ENCODE results near the gene HEXB.

- TF ChIP-seq, protein P1, sequence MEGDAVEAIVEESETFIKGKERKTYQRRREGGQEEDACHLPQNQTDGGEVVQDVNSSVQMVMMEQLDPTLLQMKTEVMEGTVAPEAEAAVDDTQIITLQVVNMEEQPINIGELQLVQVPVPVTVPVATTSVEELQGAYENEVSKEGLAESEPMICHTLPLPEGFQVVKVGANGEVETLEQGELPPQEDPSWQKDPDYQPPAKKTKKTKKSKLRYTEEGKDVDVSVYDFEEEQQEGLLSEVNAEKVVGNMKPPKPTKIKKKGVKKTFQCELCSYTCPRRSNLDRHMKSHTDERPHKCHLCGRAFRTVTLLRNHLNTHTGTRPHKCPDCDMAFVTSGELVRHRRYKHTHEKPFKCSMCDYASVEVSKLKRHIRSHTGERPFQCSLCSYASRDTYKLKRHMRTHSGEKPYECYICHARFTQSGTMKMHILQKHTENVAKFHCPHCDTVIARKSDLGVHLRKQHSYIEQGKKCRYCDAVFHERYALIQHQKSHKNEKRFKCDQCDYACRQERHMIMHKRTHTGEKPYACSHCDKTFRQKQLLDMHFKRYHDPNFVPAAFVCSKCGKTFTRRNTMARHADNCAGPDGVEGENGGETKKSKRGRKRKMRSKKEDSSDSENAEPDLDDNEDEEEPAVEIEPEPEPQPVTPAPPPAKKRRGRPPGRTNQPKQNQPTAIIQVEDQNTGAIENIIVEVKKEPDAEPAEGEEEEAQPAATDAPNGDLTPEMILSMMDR (IDR thresholded peaks at IDR 0.05): no peak
- no peak for TF ChIP-seq POLR2AphosphoS5 (IDR thresholded peaks at IDR 0.05)
- TF ChIP-seq POLR2A (IDR thresholded peaks at IDR 0.05): no peak
These were observed 40.3 kb downstream of the HEXB start for GRCh38 chr5:74725331-74725730.
